Raji (cell line): ENCODE measurements around the gene EHD4.
A peak's percentile ranks its signal among the peaks of the same experiment; 100 is the strongest.

ENCODE experiments used
- POLR2A ChIP-seq: IDR thresholded peaks from 2 replicates; pipeline ENCODE4 v1.6.1; 2011; ENCODE audit warnings: low read depth, low read length, control low read depth; ENCODE audit not compliant: insufficient read depth

EHD4 gene

GRCh38 chr15:41972253-41973242 lies at the start of gene EHD4:
Gene EHD4 (minus strand): TSS chr15:41972557. CDS start chr15:41972494, 63 bp downstream.
- peak; percentile 87 for TF ChIP-seq POLR2A

- no peak for TF ChIP-seq POLR2A
Measured at GRCh38 chr15:42021593-42021992, 49.2 kb upstream of the EHD4 start.

- no peak for TF ChIP-seq POLR2A
Measured at GRCh38 chr15:42020713-42021273, 48.4 kb upstream of the EHD4 start, which contains the start of gene PLA2G4E. Gene PLA2G4E (minus strand): TSS chr15:42021042. CDS start chr15:42021030, 12 bp downstream.

- no peak for TF ChIP-seq POLR2A
Measured at GRCh38 chr15:42018306-42019224, 46.2 kb upstream of the EHD4 start.

- no peak for TF ChIP-seq POLR2A
Measured at GRCh38 chr15:42016971-42017370, 44.6 kb upstream of the EHD4 start.

GRCh38 chr15:42014406-42014805 lies 42.0 kb upstream of the EHD4 start:
- TF ChIP-seq POLR2A, result no peak

GRCh38 chr15:42012928-42013482 lies 40.6 kb upstream of the EHD4 start:
- no peak for TF ChIP-seq POLR2A

GRCh38 chr15:42012241-42012640 lies 39.9 kb upstream of the EHD4 start:
- TF ChIP-seq POLR2A, result no peak

GRCh38 chr15:42011074-42011473 lies 38.7 kb upstream of the EHD4 start:
- TF ChIP-seq POLR2A, result no peak

- TF ChIP-seq POLR2A, result no peak
Measured at GRCh38 chr15:42010434-42010833, 38.1 kb upstream of the EHD4 start.

GRCh38 chr15:42009474-42009873 lies 37.1 kb upstream of the EHD4 start:
- no peak for TF ChIP-seq POLR2A

GRCh38 chr15:42009022-42009421 lies 36.7 kb upstream of the EHD4 start:
- TF ChIP-seq POLR2A, result no peak

- TF ChIP-seq POLR2A, result no peak
Measured at GRCh38 chr15:42007386-42007785, 35.0 kb upstream of the EHD4 start.

- TF ChIP-seq POLR2A, result no peak
Measured at GRCh38 chr15:42002333-42002732, 30.0 kb upstream of the EHD4 start.

GRCh38 chr15:42001236-42001635 lies 28.9 kb upstream of the EHD4 start:
- no peak for TF ChIP-seq POLR2A
